Hepatocyte (in vitro differentiated cells): ENCODE measurements around the gene CPZ. TPM values are rescaled to one million over a fixed set of nuclear protein-coding genes. Genes with fewer than 3 reads are reported as not detected.

Source experiments
- DNase-seq: peaks from one replicate; pipeline ENCODE4 v3.0.0-alpha.2; 2016; ENCODE audit warnings: low spot score
- H2AFZ ChIP-seq: fragments of 200-600 bp; sonication (generic); 2 replicates; pipeline ENCODE4 v1.6.0; 2016; ENCODE audit warnings: antibody characterized with exemption, mild to moderate bottlenecking
- H3K27ac ChIP-seq: fragments of 200-600 bp; sonication (generic); 2 replicates; pipeline ENCODE4 v1.5.1; 2016; ENCODE audit warnings: mild to moderate bottlenecking
- H3K27me3 ChIP-seq: fragments of 200-600 bp; sonication (generic); 2 replicates; pipeline ENCODE4 v1.6.1; 2016
- H3K36me3 ChIP-seq: fragments of 200-600 bp; sonication (generic); replicated peaks from 2 replicates; pipeline ENCODE4 v1.5.1; 2016; ENCODE audit warnings: low read depth; ENCODE audit not compliant: insufficient read depth
- H3K4me1 ChIP-seq: fragments of 200-600 bp; sonication (generic); 2 replicates; pipeline ENCODE4 v1.5.1; 2016; ENCODE audit warnings: mild to moderate bottlenecking, moderate library complexity; ENCODE audit not compliant: insufficient read depth
- H3K4me2 ChIP-seq: fragments of 200-600 bp; sonication (generic); 2 replicates; pipeline ENCODE4 v1.6.0; 2016
- H3K4me3 ChIP-seq: fragments of 200-600 bp; sonication (generic); 2 replicates; pipeline ENCODE4 v1.5.1; 2016; ENCODE audit warnings: mild to moderate bottlenecking
- H3K79me2 ChIP-seq: fragments of 200-600 bp; sonication (generic); 2 replicates; pipeline ENCODE4 v1.6.0; 2017; ENCODE audit warnings: mild to moderate bottlenecking
- H3K9me2 ChIP-seq: fragments of 200-600 bp; sonication (generic); replicated peaks from 2 replicates; pipeline ENCODE4 v1.6.0; 2017; ENCODE audit warnings: mild to moderate bottlenecking; ENCODE audit not compliant: insufficient read depth
- H3K9me3 ChIP-seq: fragments of 200-600 bp; sonication (generic); 2 replicates; pipeline ENCODE4 v1.5.1; 2016; ENCODE audit warnings: low read depth, mild to moderate bottlenecking
- H4K20me1 ChIP-seq: fragments of 200-600 bp; sonication (generic); 2 replicates; pipeline ENCODE4 v1.6.0; 2016; ENCODE audit warnings: mild to moderate bottlenecking; ENCODE audit not compliant: insufficient read depth, poor library complexity, severe bottlenecking
- CTCF ChIP-seq: fragments of 200-600 bp; sonication (generic); IDR thresholded peaks from 2 replicates; pipeline ENCODE4 v1.5.1; 2016; ENCODE audit warnings: antibody characterized with exemption, mild to moderate bottlenecking; ENCODE audit not compliant: poor library complexity
- EZH2 ChIP-seq: fragments of 200-600 bp; sonication (generic); IDR thresholded peaks from 2 replicates; pipeline ENCODE4 v1.6.1; 2016; ENCODE audit warnings: antibody characterized with exemption, mild to moderate bottlenecking, borderline replicate concordance
- EZH2phosphoT487 ChIP-seq: fragments of 200-600 bp; sonication (generic); IDR thresholded peaks from one replicate; pipeline ENCODE4 v1.6.1; 2018; ENCODE audit warnings: antibody characterized with exemption, mild to moderate bottlenecking, low read depth, moderate library complexity; ENCODE audit not compliant: unreplicated experiment, severe bottlenecking
- WGBS: methylation state at CpG from one replicate; pipeline ENCODE4 v1.1.6; 2016; ENCODE audit warnings: low lambda C conversion rate; ENCODE audit errors: missing lambda C conversion rate; 5-methylcytosine and 5-hydroxymethylcytosine counted together
- polyA plus RNA-seq: library from polyadenylated mRNA; unstranded; fragments of >200 nt; fragmentation: Nextera tagmentation; extraction: Ambion mirVana; gene quantifications from 2 replicates; pipeline ENCODE4 v1.2.1, GENCODE V29; 2016
- total RNA-seq: library from RNA; depleted of rRNA; stranded (reverse); fragments of >200 nt; gene quantifications from 2 replicates; pipeline ENCODE4 v1.2.3, GENCODE V29; 2014

CPZ gene
- total and polyA plus RNA-seq, 2 experiments from 2014 or later, result 34.8 to 113 TPM

- 90% methylated on average over 13 of the region's 14 CpGs for WGBS
- Histone ChIP-seq H2AFZ (no peak overlapping the region), H3K4me2 (no peak overlapping the region), H3K36me3 (no peaks in the 10 kb centered on the region), H3K79me2 (no peaks in the 10 kb centered on the region), H3K4me3 (no peak overlapping the region), H3K4me1 (peaks cover 3% of the 10 kb centered on the region), H3K9me2 (no peaks in the 10 kb centered on the region), H3K27ac (no peak overlapping the region), H4K20me1 (no peaks in the 10 kb centered on the region), H3K9me3 (no peaks in the 10 kb centered on the region), H3K27me3 (no peaks in the 10 kb centered on the region)
- no peak for TF ChIP-seq CTCF
- no peak for TF ChIP-seq EZH2phosphoT487
- no peak for TF ChIP-seq EZH2
- DNase-seq, result no peak
These were observed 43.7 kb upstream of the CPZ start for GRCh38 chr4:8548731-8549351.

GRCh38 chr4:8549352-8549931, 43.1 kb upstream of the CPZ start:
- H3K27me3 ChIP-seq, result no peaks in the 10 kb centered on the region
- no peaks in the 10 kb centered on the region for H3K36me3 ChIP-seq
- H2AFZ ChIP-seq, result no peak overlapping the region
- H3K4me2 ChIP-seq, result no peak overlapping the region
- H3K9me3 ChIP-seq, result no peaks in the 10 kb centered on the region
- no peaks in the 10 kb centered on the region for H4K20me1 ChIP-seq
- peaks cover 3% of the 10 kb centered on the region for H3K4me1 ChIP-seq
- no peaks in the 10 kb centered on the region for H3K9me2 ChIP-seq
- WGBS, result 84% methylated on average over 11 of the region's 11 CpGs
- DNase-seq, result no peak
- no peaks in the 10 kb centered on the region for H3K79me2 ChIP-seq
- H3K27ac ChIP-seq, result no peak overlapping the region
- H3K4me3 ChIP-seq, result no peak overlapping the region
- TF ChIP-seq EZH2phosphoT487 (no peak), CTCF (no peak), EZH2 (no peak)

- no peaks in the 10 kb centered on the region for H3K27me3 ChIP-seq
- H3K9me3 ChIP-seq, result no peaks in the 10 kb centered on the region
- TF ChIP-seq CTCF (no peak), EZH2 (no peak), EZH2phosphoT487 (no peak)
- H3K9me2 ChIP-seq, result no peaks in the 10 kb centered on the region
- H4K20me1 ChIP-seq, result no peaks in the 10 kb centered on the region
- H3K4me2 ChIP-seq, result no peak overlapping the region
- H3K36me3 ChIP-seq, result no peaks in the 10 kb centered on the region
- no peak for DNase-seq
- no peak overlapping the region for H3K27ac ChIP-seq
- WGBS, result 67% methylated on average over 9 of the region's 9 CpGs
- H2AFZ ChIP-seq, result no peak overlapping the region
- H3K79me2 ChIP-seq, result no peaks in the 10 kb centered on the region
- no peak overlapping the region for H3K4me3 ChIP-seq
- H3K4me1 ChIP-seq, result peaks cover 3% of the 10 kb centered on the region
These were observed 41.9 kb upstream of the CPZ start for GRCh38 chr4:8550691-8551090.
